Mesenchymal stem cell (in vitro differentiated cells and primary cell): ENCODE results near the gene GYG1. TPM values are rescaled to one million over a fixed set of nuclear protein-coding genes. Genes with fewer than 3 reads are reported as not detected.

Experiments
- DNase-seq: peaks from one replicate; pipeline ENCODE4 v3.0.0-alpha.2; 2013
- H2AFZ ChIP-seq: one replicate; pipeline ENCODE4 v1.6.1; 2013; ENCODE audit warnings: low read depth, mild to moderate bottlenecking, control low read depth, inconsistent platforms, low read length, moderate library complexity
- H2AK5ac ChIP-seq: 2 replicates; pipeline ENCODE4 v1.6.1; 2013; ENCODE audit warnings: low read length, moderate library complexity, mild to moderate bottlenecking, inconsistent platforms; ENCODE audit not compliant: severe bottlenecking
- H2BK120ac ChIP-seq: one replicate; pipeline ENCODE4 v1.6.1; 2013; ENCODE audit warnings: low read depth, mild to moderate bottlenecking, inconsistent platforms, low read length, moderate library complexity
- H2BK12ac ChIP-seq, 2 experiments: one replicate each; pipeline ENCODE4 v1.6.1; 2013; ENCODE audit warnings: inconsistent platforms in 2 of 2, low read length in 2 of 2, mild to moderate bottlenecking in 2 of 2, moderate library complexity in 2 of 2, control low read depth in 1 of 2
- H2BK15ac ChIP-seq: one replicate; pipeline ENCODE4 v1.6.1; 2013; ENCODE audit warnings: mild to moderate bottlenecking, low read depth, inconsistent platforms; ENCODE audit not compliant: poor library complexity, severe bottlenecking
- H2BK5ac ChIP-seq: 2 replicates; pipeline ENCODE4 v1.6.1; 2013; ENCODE audit warnings: low read depth, mild to moderate bottlenecking, low read length, control low read depth, inconsistent platforms; ENCODE audit not compliant: poor library complexity, severe bottlenecking
- H3K14ac ChIP-seq, 2 experiments: one replicate each; pipeline ENCODE4 v1.6.1; 2013; ENCODE audit warnings: inconsistent platforms in 2 of 2, low read length in 2 of 2, control low read depth in 1 of 2, mild to moderate bottlenecking in 1 of 2, moderate library complexity in 1 of 2
- H3K18ac ChIP-seq, 2 experiments: one replicate each; pipeline ENCODE4 v1.6.1; 2013; ENCODE audit warnings: inconsistent platforms in 2 of 2, low read length in 2 of 2, control low read depth in 1 of 2, low read depth in 1 of 2, mild to moderate bottlenecking in 1 of 2
- H3K23ac ChIP-seq, 2 experiments: one replicate each; pipeline ENCODE4 v1.6.1; 2013; ENCODE audit warnings: inconsistent platforms in 2 of 2, low read length in 2 of 2, mild to moderate bottlenecking in 2 of 2, moderate library complexity in 2 of 2, control low read depth in 1 of 2
- H3K27ac ChIP-seq: 2 replicates; pipeline ENCODE4 v1.5.1; 2013; ENCODE audit warnings: mild to moderate bottlenecking, moderate library complexity, low read length, control low read depth, inconsistent platforms; ENCODE audit not compliant: poor library complexity, severe bottlenecking
- H3K27me3 ChIP-seq, 2 experiments: 2 replicates each; pipeline versions ENCODE4 v1.6.1 to v1.7.0; 2013; ENCODE audit warnings: low read length in 2 of 2, mild to moderate bottlenecking in 2 of 2, moderate library complexity in 2 of 2, control low read depth in 1 of 2, inconsistent platforms in 1 of 2; ENCODE audit not compliant: control insufficient read depth in 1 of 2, insufficient read depth in 1 of 2
- H3K36me3 ChIP-seq, 2 experiments: 2 replicates each; pipeline versions ENCODE4 v1.6.1 to v1.7.0; 2013; ENCODE audit warnings: low read length in 2 of 2, control low read depth in 1 of 2, inconsistent platforms in 1 of 2, low read depth in 1 of 2, mild to moderate bottlenecking in 1 of 2; ENCODE audit not compliant: insufficient read depth in 2 of 2, control insufficient read depth in 1 of 2
- H3K4ac ChIP-seq, 2 experiments: one replicate each; pipeline ENCODE4 v1.6.1; 2013; ENCODE audit warnings: inconsistent platforms in 2 of 2, low read length in 2 of 2, mild to moderate bottlenecking in 2 of 2, moderate library complexity in 2 of 2, control low read depth in 1 of 2, low read depth in 1 of 2
- H3K4me1 ChIP-seq: 2 replicates; pipeline ENCODE4 v1.6.1; 2013; ENCODE audit warnings: low read depth, low read length, control low read depth; ENCODE audit not compliant: control insufficient read depth, insufficient read depth
- H3K4me2 ChIP-seq: 2 replicates; pipeline ENCODE4 v1.6.1; 2013; ENCODE audit warnings: low read length, mild to moderate bottlenecking, inconsistent platforms; ENCODE audit not compliant: poor library complexity, severe bottlenecking
- H3K4me3 ChIP-seq, 2 experiments: 2 replicates each; pipeline versions ENCODE4 v1.5.1 to v1.7.0; 2013; ENCODE audit warnings: low read length in 2 of 2, mild to moderate bottlenecking in 2 of 2, control low read depth in 1 of 2, low read depth in 1 of 2; ENCODE audit not compliant: insufficient read depth in 1 of 2
- H3K79me1 ChIP-seq: replicated peaks from 2 replicates; pipeline ENCODE4 v1.6.1; 2013; ENCODE audit warnings: mild to moderate bottlenecking, control low read depth, low read length, inconsistent platforms; ENCODE audit not compliant: poor library complexity, severe bottlenecking
- H3K9ac ChIP-seq: 2 replicates; pipeline ENCODE4 v1.7.0; 2013; ENCODE audit warnings: mild to moderate bottlenecking, low read length, moderate library complexity
- H3K9me3 ChIP-seq: 2 replicates; pipeline ENCODE4 v1.7.0; 2013; ENCODE audit warnings: mild to moderate bottlenecking, low read length; ENCODE audit not compliant: control insufficient read depth
- H4K8ac ChIP-seq: one replicate; pipeline ENCODE4 v1.6.1; 2013; ENCODE audit warnings: inconsistent platforms, mild to moderate bottlenecking, low read length, moderate library complexity
- H4K91ac ChIP-seq: one replicate; pipeline ENCODE4 v1.6.1; 2013; ENCODE audit warnings: mild to moderate bottlenecking, low read length, inconsistent platforms
- WGBS: methylation state at CpG from one replicate; pipeline ENCODE4 v1.1.7; 2013; ENCODE audit warnings: mixed read lengths; 5-methylcytosine and 5-hydroxymethylcytosine counted together
- polyA plus RNA-seq, 2 experiments: library from polyadenylated mRNA; stranded (reverse); fragments of 200-250 nt; gene quantifications; one replicate each; pipeline ENCODE4 v1.2.3, GENCODE V29; 2013

GYG1 gene
- 59.2 TPM for polyA plus RNA-seq (2013, experiment 1 of 2)
- polyA plus RNA-seq (2013, experiment 2 of 2) = 59.2 TPM

DNA sequence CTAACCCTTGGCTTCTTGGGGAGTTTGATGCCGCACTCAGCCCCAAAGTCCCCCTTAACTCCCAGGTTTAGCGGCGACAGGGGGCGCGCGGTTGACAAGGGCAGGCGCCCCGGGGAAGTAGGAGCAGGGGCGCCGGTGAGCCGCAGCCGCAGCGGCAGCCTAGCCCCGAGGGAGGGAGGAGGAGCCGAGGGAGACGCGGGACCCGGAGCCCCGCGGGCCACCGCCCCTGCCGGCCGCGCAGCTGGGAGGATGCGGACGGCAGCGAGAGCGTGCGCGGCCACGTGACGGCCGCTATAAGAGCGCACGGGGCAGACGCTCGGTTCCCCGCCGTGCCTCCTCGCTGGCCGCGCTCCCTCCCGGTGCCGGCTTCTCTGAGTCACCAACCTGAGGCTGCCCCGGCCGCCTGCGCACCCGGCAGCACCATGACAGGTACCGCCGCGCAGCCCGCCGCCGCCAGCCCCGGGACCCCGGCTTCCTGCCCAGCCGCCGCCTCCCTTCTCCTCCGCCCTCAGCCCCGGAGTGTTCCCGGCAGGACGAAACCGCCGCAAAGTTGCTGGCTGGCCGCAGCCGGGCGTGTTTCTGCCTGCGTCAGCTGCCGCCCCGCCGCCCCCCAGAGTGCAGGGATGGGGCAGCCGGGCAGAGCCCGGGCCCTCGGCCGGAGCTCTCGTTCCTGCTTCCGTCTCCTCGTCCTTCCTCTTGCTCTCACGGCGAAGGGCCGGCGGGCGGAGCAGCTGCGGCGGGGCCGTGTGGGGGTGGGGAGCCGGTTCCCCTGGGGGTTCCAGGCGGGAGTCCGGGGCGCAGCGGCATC is at the start of gene GYG1:
Gene GYG1 (plus strand): TSS at position 322 of the 808 bp plus-strand sequence. CDS start 101 bp downstream, at position 423.
- Histone ChIP-seq H2AK5ac (no peak within 1 kb of the TSS), H3K4me3 (peak within 1 kb of the TSS; percentile 77 to 84), H3K79me1 (peaks cover 14% of the 10 kb centered on the region), H3K4me2 (peak within 1 kb of the TSS; percentile 62), H2BK5ac (peak within 1 kb of the TSS; percentile 60), H4K8ac (peak within 1 kb of the TSS; percentile 73), H3K27ac (peak within 1 kb of the TSS; percentile 10), H3K14ac (peak within 1 kb of the TSS in 1 of 2 experiments; percentile 91), H3K9me3 (no peaks in the 10 kb centered on the region), H2BK15ac (peak within 1 kb of the TSS; percentile 99), H4K91ac (peak within 1 kb of the TSS; percentile 83), H3K27me3 (no peaks in the 10 kb centered on the region), H3K9ac (peak within 1 kb of the TSS; percentile 89), H2BK120ac (peak within 1 kb of the TSS; percentile 82), H3K36me3 (peaks cover 3 to 26% of the 10 kb centered on the region in 2 experiments), H2AFZ (peak within 1 kb of the TSS; percentile 74), H3K4ac (peak within 1 kb of the TSS; percentile 40 to 74), H3K23ac (peak within 1 kb of the TSS in 1 of 2 experiments; percentile 2), H2BK12ac (peak within 1 kb of the TSS in 1 of 2 experiments; percentile 49), H3K4me1 (peaks cover 3% of the 10 kb centered on the region), H3K18ac (peak within 1 kb of the TSS; percentile 77 to 86)
- WGBS = 0% methylated on average over 58 of the region's 91 CpGs
- peak; percentile 81 for DNase-seq

DNA sequence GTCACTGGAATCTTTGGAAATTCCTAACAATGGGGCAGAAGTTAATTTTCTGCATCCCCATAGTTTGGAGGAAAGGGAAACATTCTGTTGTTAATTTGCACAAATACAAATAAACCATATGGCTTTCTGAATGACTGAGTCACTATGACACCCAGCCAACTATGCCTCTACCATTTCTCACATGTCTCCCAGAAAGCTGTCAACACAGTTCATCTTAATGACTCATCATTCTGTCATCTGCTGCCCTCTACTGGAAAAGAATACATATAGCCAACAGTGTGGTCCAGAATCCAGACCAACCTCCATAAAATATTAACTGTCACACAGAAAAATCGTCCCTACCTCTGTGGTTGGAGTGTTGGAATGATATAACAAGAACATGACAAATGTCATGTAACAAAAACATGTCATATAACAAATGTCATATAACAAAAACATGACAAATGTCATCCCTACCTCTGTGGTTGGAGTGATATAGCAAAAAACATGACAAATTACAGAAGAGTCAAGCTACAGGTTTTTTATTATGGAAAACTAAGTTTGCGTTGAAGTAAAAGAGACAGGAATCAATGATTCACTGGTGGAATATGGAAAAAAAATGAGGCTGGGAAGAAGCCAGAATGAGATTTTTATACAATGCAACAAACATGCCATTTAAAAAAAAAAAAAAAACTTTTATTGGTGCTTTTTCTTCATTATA is 47.7 kb upstream of the GYG1 start:
- H3K9ac ChIP-seq = peak overlapping the region; percentile 65
- no peak overlapping the region for H2BK120ac ChIP-seq
- H2AFZ ChIP-seq = no peak overlapping the region
- H3K27me3 ChIP-seq = no peaks in the 10 kb centered on the region
- no peak overlapping the region for H3K18ac ChIP-seq
- H4K8ac ChIP-seq = no peak overlapping the region
- 0% methylated on average over 1 of the region's 2 CpGs for WGBS
- no peaks in the 10 kb centered on the region for H3K9me3 ChIP-seq
- no peak overlapping the region for H2AK5ac ChIP-seq
- DNase-seq = peak; percentile 88
- H3K36me3 ChIP-seq = no peaks in the 10 kb centered on the region
- H3K4me3 ChIP-seq = no peak overlapping the region
- H3K27ac ChIP-seq = no peak overlapping the region
- H2BK15ac ChIP-seq = no peak overlapping the region
- no peaks in the 10 kb centered on the region for H3K4me1 ChIP-seq
- H3K14ac ChIP-seq = no peak overlapping the region
- no peak overlapping the region for H3K23ac ChIP-seq
- no peak overlapping the region for H3K4me2 ChIP-seq
- no peak overlapping the region for H4K91ac ChIP-seq
- H2BK5ac ChIP-seq = no peak overlapping the region
- H3K79me1 ChIP-seq = no peaks in the 10 kb centered on the region
- H2BK12ac ChIP-seq = no peak overlapping the region
- no peak overlapping the region for H3K4ac ChIP-seq

DNA sequence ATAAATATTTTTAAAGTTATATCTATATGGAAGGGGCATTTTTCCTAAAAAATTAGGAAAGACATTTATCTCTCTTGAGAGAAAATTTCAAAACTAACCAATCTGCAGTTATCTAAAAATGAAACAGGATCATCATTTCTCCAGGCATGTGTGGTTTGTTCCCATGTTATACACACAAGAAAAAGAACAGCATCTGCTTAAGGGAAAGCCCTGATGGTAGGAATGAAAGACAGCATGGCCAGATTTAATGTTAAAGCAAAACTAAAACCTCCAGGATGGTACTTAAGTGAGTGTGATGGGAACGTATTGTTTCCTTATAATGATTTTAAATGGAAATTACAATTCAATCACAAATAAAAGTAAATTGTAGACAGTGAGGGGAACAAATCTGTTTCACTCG is 46.2 kb upstream of the GYG1 start:
- Histone ChIP-seq H3K9me3 (no peaks in the 10 kb centered on the region), H2AFZ (no peak overlapping the region), H2BK15ac (no peak overlapping the region), H2BK120ac (no peak overlapping the region), H3K23ac (no peak overlapping the region), H3K79me1 (no peaks in the 10 kb centered on the region), H3K27me3 (no peaks in the 10 kb centered on the region), H3K9ac (no peak overlapping the region), H3K4me3 (no peak overlapping the region), H4K8ac (no peak overlapping the region), H3K14ac (no peak overlapping the region), H3K4ac (no peak overlapping the region), H2BK5ac (no peak overlapping the region), H4K91ac (no peak overlapping the region), H3K4me2 (no peak overlapping the region), H2BK12ac (no peak overlapping the region), H3K4me1 (no peaks in the 10 kb centered on the region), H2AK5ac (no peak overlapping the region), H3K18ac (no peak overlapping the region), H3K27ac (no peak overlapping the region), H3K36me3 (no peaks in the 10 kb centered on the region)
- 100% methylated on average over 1 of the region's 2 CpGs for WGBS
- no peak for DNase-seq
